ENCODE data around the gene ZNF202. TPM values are rescaled to one million over a fixed set of nuclear protein-coding genes. Genes with fewer than 3 reads are reported as not detected.

ZNF202 gene
- total RNA-seq, 1 donor from 2014 or later: 9.1 TPM

- H3K4me3 ChIP-seq: no peak overlapping the region
- H3K36me3 ChIP-seq: no peaks in the 10 kb centered on the region
- TF ChIP-seq POLR2AphosphoS5 (IDR thresholded peaks at IDR 0.05; ENCODE audit: insufficient read depth in 1 of 2, low read depth in 1 of 2) (no peak), CTCF (IDR thresholded peaks at IDR 0.05) (no peak), POLR2A (IDR thresholded peaks at IDR 0.05) (no peak)
- peaks cover 7% of the 10 kb centered on the region for H3K9me3 ChIP-seq
- intact Hi-C loops (cut with DNase I): no loop called here
- no peak for DNase-seq (ENCODE audit: extremely low spot score in 2 of 2)
- no peak overlapping the region for H3K27ac ChIP-seq
- H3K4me1 ChIP-seq: no peaks in the 10 kb centered on the region
- H3K27me3 ChIP-seq: no peaks in the 10 kb centered on the region
These were observed 21.0 kb upstream of the ZNF202 start for GRCh38 chr11:123762422-123762821.

- Histone ChIP-seq H3K27ac (no peak overlapping the region), H3K4me1 (no peaks in the 10 kb centered on the region), H3K36me3 (no peaks in the 10 kb centered on the region), H3K4me3 (no peak overlapping the region), H3K9me3 (peaks cover 7% of the 10 kb centered on the region), H3K27me3 (no peaks in the 10 kb centered on the region)
- intact Hi-C loops (cut with DNase I): no loop called here
- TF ChIP-seq POLR2AphosphoS5 (IDR thresholded peaks at IDR 0.05; ENCODE audit: insufficient read depth in 1 of 2, low read depth in 1 of 2): no peak
- TF ChIP-seq CTCF (IDR thresholded peaks at IDR 0.05): no peak
- DNase-seq (ENCODE audit: extremely low spot score in 2 of 2): no peak
These were observed 19.4 kb upstream of the ZNF202 start for GRCh38 chr11:123760894-123761293.

GRCh38 chr11:123757976-123758375 lies 16.5 kb upstream of the ZNF202 start:
- H3K27me3 ChIP-seq: no peaks in the 10 kb centered on the region
- intact Hi-C loops (cut with DNase I): no loop called here
- TF ChIP-seq POLR2A (IDR thresholded peaks at IDR 0.05): no peak
- no peak overlapping the region for H3K4me3 ChIP-seq
- H3K36me3 ChIP-seq: no peaks in the 10 kb centered on the region
- DNase-seq (ENCODE audit: extremely low spot score in 2 of 2): no peak
- no peak overlapping the region for H3K27ac ChIP-seq
- no peaks in the 10 kb centered on the region for H3K4me1 ChIP-seq
- H3K9me3 ChIP-seq: peaks cover 7% of the 10 kb centered on the region

GRCh38 chr11:123755813-123756212 lies 14.4 kb upstream of the ZNF202 start:
- intact Hi-C loops (cut with DNase I): no loop called here

GRCh38 chr11:123755344-123755743 lies 13.9 kb upstream of the ZNF202 start:
- TF ChIP-seq CTCF (IDR thresholded peaks at IDR 0.05): no peak
- no peak for TF ChIP-seq POLR2AphosphoS5 (IDR thresholded peaks at IDR 0.05; ENCODE audit: insufficient read depth in 1 of 2, low read depth in 1 of 2)
- TF ChIP-seq POLR2A (IDR thresholded peaks at IDR 0.05): no peak
- no peaks in the 10 kb centered on the region for H3K36me3 ChIP-seq
- H3K27ac ChIP-seq: no peak overlapping the region
- H3K4me3 ChIP-seq: no peak overlapping the region
- H3K9me3 ChIP-seq: no peaks in the 10 kb centered on the region
- no peaks in the 10 kb centered on the region for H3K4me1 ChIP-seq
- H3K27me3 ChIP-seq: no peaks in the 10 kb centered on the region
- DNase-seq (ENCODE audit: extremely low spot score in 2 of 2): no peak
- intact Hi-C loops (cut with DNase I): no loop called here

More at GRCh38 chr11:123755813-123756212, 14.4 kb upstream of the ZNF202 start:
- Histone ChIP-seq H3K4me1 (no peaks in the 10 kb centered on the region), H3K4me3 (no peak overlapping the region), H3K27ac (no peak overlapping the region), H3K36me3 (no peaks in the 10 kb centered on the region), H3K27me3 (no peaks in the 10 kb centered on the region), H3K9me3 (no peaks in the 10 kb centered on the region)
- no peak for DNase-seq (ENCODE audit: extremely low spot score in 2 of 2)
- TF ChIP-seq POLR2AphosphoS5 (IDR thresholded peaks at IDR 0.05; ENCODE audit: insufficient read depth in 1 of 2, low read depth in 1 of 2): no peak
- no peak for TF ChIP-seq POLR2A (IDR thresholded peaks at IDR 0.05)
- no peak for TF ChIP-seq CTCF (IDR thresholded peaks at IDR 0.05)

Data from vagina (tissue), 2 donors.